Measurements from ENCODE around the gene FGD6. TPM values are rescaled to one million over a fixed set of nuclear protein-coding genes. Genes with fewer than 3 reads are reported as not detected.

FGD6 gene
- total and polyA plus RNA-seq, 2 of the 4 experiments (the other 2 are of a cell fraction), result 2.6 to 9.5 TPM

- intact Hi-C loops (cut with micrococcal nuclease) (loop anchor here (2.0 to 10.0 kb wide), 3 partner anchors 143 to 369 kb away; partner anchors contain the start of genes FGD6 and VEZT), dilution Hi-C loops (cut with HindIII; ENCODE audit: low sequenced_read_pairs, unreplicated experiment) (no loop called here), in situ Hi-C loops (cut with MboI; ENCODE audit: low sequenced_read_pairs) (no loop called here)
- no peaks in the 10 kb centered on the region for H3K27me3 ChIP-seq (ENCODE audit: control insufficient read depth, insufficient read depth, low read length)
- H2BK20ac ChIP-seq (ENCODE audit: low read depth, low read length), result no peak overlapping the region
- ChIA-PET POLR2A (ENCODE audit: unreplicated experiment) (interaction anchor here (0.6 to 0.7 kb wide), 3 partner anchors 70 to 157 kb away, joined by 3 to 7 read pairs (median 6); no protein-coding TSS in a partner anchor), CTCF (interaction anchor here (0.6 to 2.2 kb wide), 6 partner anchors 10 to 414 kb away, joined by 3 to 10 read pairs (median 5); no protein-coding TSS in a partner anchor)
- TF ChIP-seq RAD21 (IDR thresholded peaks at IDR 0.05; ENCODE audit: low read length) (peak; percentile 63), CHD1 (IDR thresholded peaks at IDR 0.05; ENCODE audit: low read depth, low read length) (no peak), SMC3 (IDR thresholded peaks at IDR 0.05; ENCODE audit: low read depth, low read length) (no peak), RFX5 (IDR thresholded peaks at IDR 0.05; ENCODE audit: low read depth, low read length) (no peak), CTCF (conservative IDR thresholded peaks at IDR 0.05; ENCODE audit: low read depth, low read length) (peak; percentile 84; the same call in 1 of the 2 replicates), USF2 (IDR thresholded peaks at IDR 0.05; ENCODE audit: low read depth, low read length) (no peak)
- H3K9ac ChIP-seq (ENCODE audit: low read depth, low read length), result no peak overlapping the region
- no peak overlapping the region for H3K23ac ChIP-seq (ENCODE audit: low read depth, low read length)
- H3K4ac ChIP-seq (ENCODE audit: low read depth, low read length), result no peak overlapping the region
- H3K18ac ChIP-seq (ENCODE audit: low read depth, low read length), result no peak overlapping the region
- no peak overlapping the region for H3K4me2 ChIP-seq (ENCODE audit: low read depth, low read length)
- no peak overlapping the region for H4K91ac ChIP-seq (ENCODE audit: insufficient read depth, low read depth, low read length)
- no peak overlapping the region for H3K56ac ChIP-seq (ENCODE audit: extremely low read depth, insufficient read depth, low read length)
- peak overlapping the region; percentile 98; the same call in 1 of the 2 replicates for H3K4me3 ChIP-seq (ENCODE audit: insufficient read depth, low read depth, low read length)
- no peak overlapping the region; the same call in 1 of the 2 replicates for H2AK5ac ChIP-seq (ENCODE audit: low read depth, low read length)
- H4K8ac ChIP-seq (ENCODE audit: low read depth in 2 of 2, low read length in 2 of 2), result no peak overlapping the region; a peak in 1 of 4 replicates
- H2AFZ ChIP-seq (replicated peaks; ENCODE audit: low read length, poor library complexity), result peak overlapping the region; percentile 100
- no peak overlapping the region for H3K14ac ChIP-seq (replicated peaks; ENCODE audit: low read depth, low read length)
- BruUV-seq (replicated peaks), result no TSS peak
- no peaks in the 10 kb centered on the region; the same call in 1 of the 2 replicates for H4K20me1 ChIP-seq (ENCODE audit: insufficient read depth, low read length)
- no peak overlapping the region for H4K5ac ChIP-seq (ENCODE audit: low read depth, low read length)
- ATAC-seq (ENCODE audit: low read depth), result no peak
- WGBS, 2 experiments (ENCODE audit: extremely low coverage in 2 of 2, insufficient read length in 1 of 2), result no CpG with 5 or more reads among the region's 23 CpGs
- no peaks in the 10 kb centered on the region for H3K9me3 ChIP-seq (ENCODE audit: control insufficient read depth, insufficient read depth, low read length)
- H2BK15ac ChIP-seq (ENCODE audit: low read depth, low read length), result no peak overlapping the region
- H3K9me1 ChIP-seq (ENCODE audit: insufficient read depth, low read length), result no peaks in the 10 kb centered on the region; the same call in 1 of the 2 replicates
- no peaks in the 10 kb centered on the region for H3K4me1 ChIP-seq (ENCODE audit: control insufficient read depth, insufficient read depth, low read length)
- H2BK120ac ChIP-seq (ENCODE audit: low read depth, low read length), result no peak overlapping the region
- H3K27ac ChIP-seq (ENCODE audit: insufficient read depth, low read length), result no peak overlapping the region
- no peaks in the 10 kb centered on the region for H3K36me3 ChIP-seq (ENCODE audit: control insufficient read depth, insufficient read depth, low read length)
- no peak for DNase-seq
- no peak overlapping the region for H2BK5ac ChIP-seq (ENCODE audit: low read depth, low read length, poor library complexity, severe bottlenecking)
- peak overlapping the region; percentile 80 for H2AK9ac ChIP-seq (replicated peaks; ENCODE audit: low read depth, low read length, poor library complexity)
- H3K79me1 ChIP-seq (ENCODE audit: low read depth in 1 of 2, low read length in 2 of 2), result peaks cover 4 to 28% of the 10 kb centered on the region in 2 experiments; a peak in 3 of 4 replicates
Measured at GRCh38 chr12:95073698-95074520, 143.4 kb downstream of the FGD6 start.

All from IMR-90 (cell line).